Right atrium auricular region (tissue), 2 donors: ENCODE results near the gene HOXA1. TPM values are rescaled to one million over a fixed set of nuclear protein-coding genes. Genes with fewer than 3 reads are reported as not detected.
A peak's percentile ranks its signal among the peaks of the same experiment; 100 is the strongest.

ENCODE experiments used
- DNase-seq: peaks from one replicate; pipeline ENCODE4 v3.0.0-alpha.2; 2019; ENCODE audit warnings: low spot score
- H3K27ac ChIP-seq, 2 donors: fragments of 200-600 bp; sonication (generic); 1 replicate in 1 of 2; 2 replicates in 1 of 2; pipeline ENCODE4 v1.5.1; 2016 to 2019
- H3K27me3 ChIP-seq, 2 donors: fragments of 200-600 bp; sonication (generic); one replicate each; pipeline versions ENCODE4 v1.5.1 to v1.6.0; 2017 to 2019
- H3K36me3 ChIP-seq: fragments of 200-600 bp; sonication (generic); one replicate; pipeline ENCODE4 v1.5.1; 2016
- H3K4me1 ChIP-seq, 2 donors: fragments of 200-600 bp; sonication (generic); one replicate each; pipeline versions ENCODE4 v1.5.1 to v1.6.0; 2017 to 2019
- H3K4me3 ChIP-seq, 2 donors: fragments of 200-600 bp; sonication (generic); 1 replicate in 1 of 2; 2 replicates in 1 of 2; pipeline ENCODE4 v1.5.1; 2017 to 2019; ENCODE audit warnings: mild to moderate bottlenecking in 1 of 2, moderate library complexity in 1 of 2
- H3K9me3 ChIP-seq, 2 donors: fragments of 200-600 bp; sonication (generic); one replicate each; pipeline ENCODE4 v1.5.1; 2019
- CTCF ChIP-seq, 2 donors: fragments of 200-600 bp; sonication (generic); IDR thresholded peaks; one replicate each; pipeline ENCODE4 v1.5.1; 2019; ENCODE audit warnings: antibody characterized with exemption in 2 of 2
- total RNA-seq, 2 donors: library from RNA; depleted of rRNA; stranded (reverse); fragments of >200 nt; gene quantifications; one replicate each; pipeline ENCODE4 v1.1.0, GENCODE V29; 2016

The HOXA1 gene
- total RNA-seq, 2 donors from 2014 or later, result 0.20 TPM; not detected in 1

- Histone ChIP-seq H3K27ac (peak within 1 kb of the TSS in 1 of 2 donors; percentile 21), H3K27me3 (peaks cover 48 to 89% of the 10 kb centered on the region in 2 donors)
- no peak for DNase-seq
These were observed 47.5 kb upstream of the HOXA1 start, which contains the start of gene HOXA5 for GRCh38 chr7:27143023-27143949. TSS of gene HOXA5 (minus strand) at chr7:27143681. CDS start at chr7:27143607, 74 bp downstream.

GRCh38 chr7:27142580-27143022, 46.8 kb upstream of the HOXA1 start:
- Histone ChIP-seq H3K4me1 (peaks cover 0 to 47% of the 10 kb centered on the region in 2 donors), H3K9me3 (no peaks in the 10 kb centered on the region), H3K4me3 (peak overlapping the region; percentile 25 to 55), H3K27me3 (peaks cover 48 to 82% of the 10 kb centered on the region in 2 donors), H3K36me3 (no peaks in the 10 kb centered on the region), H3K27ac (no peak overlapping the region)
- TF ChIP-seq CTCF (IDR thresholded peaks at IDR 0.05), result no peak
- DNase-seq, result no peak

More at GRCh38 chr7:27143023-27143949, 47.5 kb upstream of the HOXA1 start, which contains the start of gene HOXA5:
- peak in 1 of 2 donors; percentile 63 for TF ChIP-seq CTCF (IDR thresholded peaks at IDR 0.05)
- H3K4me3 ChIP-seq, result peak within 1 kb of the TSS; percentile 25 to 55
- peaks cover 0 to 54% of the 10 kb centered on the region in 2 donors for H3K4me1 ChIP-seq
- H3K9me3 ChIP-seq, result no peaks in the 10 kb centered on the region
- no peaks in the 10 kb centered on the region for H3K36me3 ChIP-seq

- H3K27ac ChIP-seq, result no peak overlapping the region
- TF ChIP-seq CTCF (IDR thresholded peaks at IDR 0.05), result no peak
- no peak for DNase-seq
- peak overlapping the region; percentile 25 to 55 for H3K4me3 ChIP-seq
- H3K9me3 ChIP-seq, result no peaks in the 10 kb centered on the region
- H3K36me3 ChIP-seq, result no peaks in the 10 kb centered on the region
- peaks cover 46 to 77% of the 10 kb centered on the region in 2 donors for H3K27me3 ChIP-seq
- H3K4me1 ChIP-seq, result peaks cover 0 to 43% of the 10 kb centered on the region in 2 donors
These were observed 46.3 kb upstream of the HOXA1 start for GRCh38 chr7:27141923-27142579.

GRCh38 chr7:27141137-27141922, 45.5 kb upstream of the HOXA1 start:
- no peak for TF ChIP-seq CTCF (IDR thresholded peaks at IDR 0.05)
- no peak for DNase-seq
- no peak overlapping the region for H3K4me3 ChIP-seq
- no peaks in the 10 kb centered on the region for H3K9me3 ChIP-seq
- H3K27me3 ChIP-seq, result peaks cover 49 to 71% of the 10 kb centered on the region in 2 donors
- no peak overlapping the region for H3K27ac ChIP-seq
- H3K36me3 ChIP-seq, result no peaks in the 10 kb centered on the region
- H3K4me1 ChIP-seq, result peaks cover 0 to 43% of the 10 kb centered on the region in 2 donors

GRCh38 chr7:27140126-27140857, 44.5 kb upstream of the HOXA1 start:
- H3K4me3 ChIP-seq, result no peak overlapping the region
- DNase-seq, result no peak
- no peak overlapping the region for H3K27ac ChIP-seq
- peaks cover 49 to 71% of the 10 kb centered on the region in 2 donors for H3K27me3 ChIP-seq
- H3K36me3 ChIP-seq, result no peaks in the 10 kb centered on the region
- H3K4me1 ChIP-seq, result peaks cover 0 to 39% of the 10 kb centered on the region in 2 donors
- TF ChIP-seq CTCF (IDR thresholded peaks at IDR 0.05), result no peak
- H3K9me3 ChIP-seq, result no peaks in the 10 kb centered on the region
